Measurements from ENCODE around the gene GNAQ.

DNA sequence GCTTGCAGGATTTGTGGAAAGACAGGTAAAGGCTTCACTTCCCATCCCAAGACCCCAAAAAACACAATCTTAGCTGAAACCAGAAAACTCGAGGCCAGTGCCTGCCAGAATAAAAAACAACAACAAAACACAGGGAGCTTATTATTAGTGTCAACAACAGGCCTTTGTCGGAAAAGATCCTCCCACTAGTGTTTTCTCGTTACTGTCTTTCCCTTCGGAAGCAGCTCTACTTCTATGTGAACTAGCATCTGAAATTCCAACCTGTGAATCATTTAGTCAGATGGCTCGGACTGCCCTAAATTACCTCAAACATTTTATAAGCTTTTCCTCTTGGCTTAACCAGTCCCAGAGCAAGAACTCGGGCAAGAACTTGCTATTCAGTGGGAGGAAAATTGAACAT is 261.3 kb downstream of the GNAQ start:
- TF ChIP-seq, protein P1, sequence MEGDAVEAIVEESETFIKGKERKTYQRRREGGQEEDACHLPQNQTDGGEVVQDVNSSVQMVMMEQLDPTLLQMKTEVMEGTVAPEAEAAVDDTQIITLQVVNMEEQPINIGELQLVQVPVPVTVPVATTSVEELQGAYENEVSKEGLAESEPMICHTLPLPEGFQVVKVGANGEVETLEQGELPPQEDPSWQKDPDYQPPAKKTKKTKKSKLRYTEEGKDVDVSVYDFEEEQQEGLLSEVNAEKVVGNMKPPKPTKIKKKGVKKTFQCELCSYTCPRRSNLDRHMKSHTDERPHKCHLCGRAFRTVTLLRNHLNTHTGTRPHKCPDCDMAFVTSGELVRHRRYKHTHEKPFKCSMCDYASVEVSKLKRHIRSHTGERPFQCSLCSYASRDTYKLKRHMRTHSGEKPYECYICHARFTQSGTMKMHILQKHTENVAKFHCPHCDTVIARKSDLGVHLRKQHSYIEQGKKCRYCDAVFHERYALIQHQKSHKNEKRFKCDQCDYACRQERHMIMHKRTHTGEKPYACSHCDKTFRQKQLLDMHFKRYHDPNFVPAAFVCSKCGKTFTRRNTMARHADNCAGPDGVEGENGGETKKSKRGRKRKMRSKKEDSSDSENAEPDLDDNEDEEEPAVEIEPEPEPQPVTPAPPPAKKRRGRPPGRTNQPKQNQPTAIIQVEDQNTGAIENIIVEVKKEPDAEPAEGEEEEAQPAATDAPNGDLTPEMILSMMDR (conservative IDR thresholded peaks at IDR 0.05; ENCODE audit: low read depth in 2 of 2): no peak
- TF ChIP-seq ZNF331 (CRISPR knock-in tag; IDR thresholded peaks at IDR 0.05; ENCODE audit: low read depth): no peak
- TF ChIP-seq EZH2phosphoT487 (IDR thresholded peaks at IDR 0.05; ENCODE audit: unreplicated experiment): no peak
